ENCODE measurements around the gene GPD1. TPM values are rescaled to one million over a fixed set of nuclear protein-coding genes. Genes with fewer than 3 reads are reported as not detected.

Gene GPD1
- total RNA-seq, 4 donors from 2014 or later = 0.17 to 2.5 (median 0.60) TPM

- H3K36me3 ChIP-seq = no peaks in the 10 kb centered on the region
- no peak overlapping the region for H3K27ac ChIP-seq (replicated peaks in 1 of 4)
- DNase-seq (ENCODE audit: extremely low spot score) = no peak
- H3K9me3 ChIP-seq = no peaks in the 10 kb centered on the region
- peaks cover 3 to 30% (median 21%) of the 10 kb centered on the region in 4 donors for H3K4me1 ChIP-seq
- H3K4me3 ChIP-seq = no peak overlapping the region
- intact Hi-C loops (cut with DNase I) = no loop called here
- no peak for TF ChIP-seq POLR2A (IDR thresholded peaks at IDR 0.05; ENCODE audit: low read depth)
- TF ChIP-seq CTCF (IDR thresholded peaks at IDR 0.05) = no peak
- no peak for TF ChIP-seq POLR2AphosphoS5 (IDR thresholded peaks at IDR 0.05)
- no peak for TF ChIP-seq EP300 (IDR thresholded peaks at IDR 0.05)
- H3K27me3 ChIP-seq = no peaks in the 10 kb centered on the region
Observed at GRCh38 chr12:50160643-50161042, 56.8 kb downstream of the GPD1 start.

Other genes starting within 250 kb of the GPD1 start
- gene FAIM2, start 200.1 kb upstream of the GPD1 start, total RNA-seq = 10 to 100 TPM in 1 of 4 donors, 1 to 10 TPM in 3; 4.1 to 10.3 (median 7.4) TPM
- not detected for gene AQP2, start 153.3 kb upstream of the GPD1 start, total RNA-seq
- gene AQP5, start 142.1 kb upstream of the GPD1 start, total RNA-seq = under 1 TPM in 1 of 4 donors, not detected in 3; 0.83 TPM
- under 1 TPM in 1 of 4 donors, not detected in 3; 0.11 TPM for gene AQP6, start 131.1 kb upstream of the GPD1 start, total RNA-seq
- gene RACGAP1, start 78.5 kb upstream of the GPD1 start, total RNA-seq = 10 to 100 TPM; 10.5 to 13.3 (median 11.4) TPM
- gene ASIC1, start 46.4 kb upstream of the GPD1 start, total RNA-seq = 1 to 10 TPM in 3 of 4 donors, under 1 TPM in 1; 0.66 to 5.6 (median 2.9) TPM
- gene SMARCD1, start 18.7 kb upstream of the GPD1 start, total RNA-seq = 10 to 100 TPM; 20.3 to 72.4 (median 45.2) TPM
- 100 to 1,000 TPM in 1 of 4 donors, 10 to 100 TPM in 3; 52.8 to 105 (median 87.6) TPM for gene COX14, start 8.2 kb downstream of the GPD1 start, total RNA-seq
- 10 to 100 TPM; 23.0 to 33.6 (median 27.5) TPM for gene CERS5, start 63.4 kb downstream of the GPD1 start, total RNA-seq
- gene LIMA1, start 179.5 kb downstream of the GPD1 start, total RNA-seq = 10 to 100 TPM; 23.9 to 62.7 (median 37.2) TPM